Putamen (tissue), 1 donor: ENCODE data around the gene SORCS1.
A peak's percentile ranks its signal among the peaks of the same experiment; 100 is the strongest.

Experiments
- DNase-seq: peaks from one replicate; pipeline ENCODE4 v3.0.0-alpha.2; 2016; ENCODE audit warnings: low spot score

The SORCS1 gene

DNA sequence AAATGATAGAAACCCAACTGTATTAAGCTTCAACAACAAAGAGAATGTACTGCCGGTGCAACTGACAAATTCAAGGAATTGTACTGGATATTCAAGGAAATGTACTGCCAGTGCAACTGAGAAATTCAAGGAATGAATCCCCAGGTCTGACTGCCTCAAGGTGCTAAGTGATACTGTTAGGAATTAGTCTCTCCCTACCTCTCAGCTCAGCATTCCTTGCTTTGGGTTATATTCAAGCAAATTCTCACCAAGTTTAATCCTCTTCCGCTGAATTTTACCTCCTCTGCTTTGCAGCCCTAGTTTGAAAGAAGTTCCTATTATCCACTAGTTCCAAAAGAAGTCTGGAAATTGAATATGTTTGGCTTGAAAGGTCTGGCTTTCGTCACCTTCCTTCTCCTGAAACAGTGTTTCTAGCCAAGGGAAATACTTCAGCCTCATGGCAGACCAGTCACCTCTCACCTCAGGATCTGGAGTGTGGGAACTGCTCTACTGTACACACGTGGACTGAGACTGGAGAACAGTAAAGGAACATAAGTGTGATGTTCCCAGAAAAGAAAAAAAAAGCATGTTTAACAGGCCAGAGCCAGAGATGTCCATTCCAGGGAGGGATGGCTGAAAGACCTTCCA lies 60.4 kb downstream of the SORCS1 start:
- DNase-seq = no peak

DNA sequence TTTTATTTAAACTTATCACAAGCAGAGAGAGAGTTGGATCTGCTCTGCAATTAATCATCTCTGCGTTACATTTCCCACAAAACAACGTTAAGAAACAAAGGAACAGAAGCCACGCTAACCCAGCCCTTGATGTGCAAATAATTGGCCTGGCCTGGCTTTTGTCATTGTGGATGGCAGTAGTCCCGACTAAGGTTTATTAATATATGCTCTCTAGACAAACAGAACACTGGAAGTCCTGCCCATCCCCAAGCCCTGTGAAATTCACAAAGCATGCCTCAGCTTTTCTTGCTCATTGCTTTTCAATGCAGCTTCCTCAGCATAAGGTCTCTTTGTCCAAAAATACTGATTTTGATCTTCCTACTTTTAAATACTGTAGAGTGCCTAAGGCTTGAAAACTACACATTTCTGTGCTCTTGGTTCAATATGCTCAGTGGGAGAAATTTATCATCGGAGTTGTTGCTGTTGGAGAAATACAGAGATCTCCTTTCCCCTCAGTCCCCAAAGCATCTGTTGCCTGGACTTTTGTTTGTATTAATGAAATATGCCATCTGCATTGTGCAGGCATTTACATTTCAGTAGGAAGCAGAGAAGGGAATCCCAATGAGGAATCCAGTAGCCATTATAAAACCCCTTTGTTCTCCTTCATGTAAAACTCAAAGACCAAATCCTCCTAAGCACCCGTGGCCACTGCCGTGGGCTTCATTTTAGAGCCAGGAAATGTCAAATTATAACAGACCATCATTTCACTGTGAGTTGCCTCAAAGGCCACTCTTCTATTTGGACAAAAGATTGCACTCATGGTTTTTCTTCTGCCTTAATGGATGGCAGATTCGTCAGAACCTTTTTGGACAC lies 61.1 kb downstream of the SORCS1 start:
- DNase-seq = no peak

DNA sequence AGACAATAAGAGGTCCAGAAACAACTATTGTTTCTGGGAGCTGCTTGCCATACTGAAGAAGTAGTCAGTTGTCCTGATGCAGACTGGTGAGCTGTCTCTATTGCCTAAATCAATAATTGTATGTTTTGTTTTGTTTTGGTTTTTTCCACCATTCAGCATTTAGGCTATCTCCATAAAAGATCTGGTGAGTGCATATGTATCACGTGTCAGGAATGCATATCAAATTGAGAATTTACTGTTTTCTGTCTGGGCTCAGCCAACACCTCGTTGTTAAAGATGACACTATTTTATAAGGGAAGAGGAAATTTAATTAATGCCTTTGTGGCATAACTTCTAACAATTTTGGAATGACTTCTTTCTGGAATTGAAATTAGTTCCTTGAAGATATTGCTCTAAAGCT lies 66.2 kb downstream of the SORCS1 start:
- no peak for DNase-seq

DNA sequence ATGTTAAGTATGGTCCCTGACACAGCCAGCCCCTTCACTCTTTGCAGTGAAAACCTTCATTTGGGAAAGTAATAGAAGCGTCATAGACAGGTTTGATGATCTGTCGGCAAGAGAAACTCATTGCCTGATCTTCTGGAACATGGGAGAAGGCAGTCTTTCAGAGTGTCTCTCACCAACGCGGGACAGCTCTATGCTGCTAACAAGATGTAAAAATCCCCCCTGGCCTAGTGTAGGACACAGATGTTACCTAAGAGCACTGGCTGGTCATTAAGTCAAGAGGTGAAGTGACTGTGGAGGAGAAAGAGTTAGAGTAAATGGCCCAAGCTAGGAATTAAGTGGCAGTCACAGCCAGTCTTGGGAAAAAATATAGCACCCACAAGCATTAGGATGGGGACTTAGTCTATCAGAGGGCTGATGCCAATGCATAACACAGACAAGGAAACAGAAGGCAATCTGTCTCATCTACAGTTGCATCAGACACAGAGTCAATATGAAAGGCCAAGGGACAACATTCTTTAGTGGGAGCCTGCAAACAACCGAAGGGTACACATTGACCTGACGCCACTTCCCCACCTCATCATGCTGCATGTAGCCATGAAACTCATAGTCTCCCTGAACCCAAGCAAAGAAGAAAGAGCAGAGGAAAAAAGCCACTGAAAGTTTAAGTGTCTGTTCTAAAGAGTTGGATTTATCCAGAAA lies 69.5 kb downstream of the SORCS1 start:
- DNase-seq = no peak

DNA sequence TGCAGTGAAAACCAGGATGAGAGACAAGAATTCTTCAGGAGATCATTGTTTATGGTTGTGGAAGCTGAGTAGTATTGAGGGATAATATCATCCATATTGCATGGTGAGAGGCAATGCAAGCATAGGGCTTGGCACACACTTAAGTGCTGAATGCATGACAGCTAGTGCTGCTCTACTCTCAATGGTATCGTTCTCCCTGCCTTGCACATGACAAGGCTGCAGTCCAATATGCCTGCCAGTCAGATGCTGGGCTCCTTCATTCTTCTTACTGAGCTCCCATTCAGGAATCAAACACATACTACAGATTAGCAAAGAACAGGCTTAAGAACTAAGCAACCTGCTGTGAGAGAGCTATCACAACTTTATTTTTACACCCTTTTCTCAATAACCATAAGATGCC lies 72.2 kb downstream of the SORCS1 start:
- no peak for DNase-seq

DNA sequence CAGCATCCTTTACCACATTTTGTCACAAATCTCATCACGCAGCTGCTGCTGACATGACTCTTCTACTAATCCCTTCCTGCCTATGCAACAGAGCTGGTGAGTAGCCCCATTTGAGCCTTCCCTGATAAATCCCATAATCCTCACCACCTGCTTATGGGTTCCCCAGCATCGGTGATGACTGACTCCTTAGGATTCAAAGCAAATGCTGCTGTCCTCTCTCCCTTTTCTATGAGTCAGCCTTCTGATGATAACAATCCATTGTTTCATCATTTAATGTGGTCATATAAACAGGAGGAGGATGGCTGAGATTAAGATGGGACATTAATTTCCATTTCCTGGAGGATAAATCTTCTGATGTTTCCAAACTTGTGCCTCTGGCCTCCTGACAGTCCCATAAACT lies 73.4 kb downstream of the SORCS1 start:
- DNase-seq = no peak

DNA sequence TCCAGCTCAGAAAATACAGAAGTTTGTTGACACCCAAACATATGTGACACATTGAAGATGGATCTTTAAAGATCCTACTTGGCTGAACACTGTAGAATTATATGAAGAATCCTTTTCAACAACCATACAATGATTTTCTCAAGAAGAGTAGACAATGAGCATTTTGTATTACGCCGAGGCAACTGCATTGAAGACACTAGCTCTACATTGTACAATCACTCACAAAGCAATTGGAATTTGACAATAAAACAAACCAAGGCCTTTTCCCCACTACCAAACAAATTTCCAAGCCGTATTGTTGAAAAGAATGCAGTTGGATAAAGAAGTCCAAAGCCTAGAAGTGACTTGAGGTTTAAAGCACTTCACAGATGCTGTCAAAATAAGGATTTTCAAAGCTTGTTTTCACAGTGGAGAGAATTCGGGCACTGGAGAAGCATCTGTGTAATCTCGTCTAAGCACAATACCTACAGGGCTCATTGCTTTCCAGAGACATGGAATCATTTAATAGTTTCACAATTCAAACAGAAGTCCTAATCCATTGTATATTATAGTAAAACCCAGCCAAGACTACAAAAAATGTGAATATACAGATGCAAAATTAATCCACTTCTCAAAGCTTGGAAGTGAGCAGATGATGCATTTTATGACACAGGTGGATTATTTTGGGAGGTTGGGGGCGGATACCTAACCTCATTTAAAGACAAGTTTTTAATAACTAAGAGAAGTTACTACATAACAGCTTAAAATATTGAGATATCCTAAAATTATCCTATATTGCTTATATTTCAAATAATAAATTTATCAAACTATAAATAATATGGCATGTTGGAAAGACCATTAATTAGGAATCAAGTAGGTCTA lies 78.6 kb downstream of the SORCS1 start:
- DNase-seq = peak; percentile 41

DNA sequence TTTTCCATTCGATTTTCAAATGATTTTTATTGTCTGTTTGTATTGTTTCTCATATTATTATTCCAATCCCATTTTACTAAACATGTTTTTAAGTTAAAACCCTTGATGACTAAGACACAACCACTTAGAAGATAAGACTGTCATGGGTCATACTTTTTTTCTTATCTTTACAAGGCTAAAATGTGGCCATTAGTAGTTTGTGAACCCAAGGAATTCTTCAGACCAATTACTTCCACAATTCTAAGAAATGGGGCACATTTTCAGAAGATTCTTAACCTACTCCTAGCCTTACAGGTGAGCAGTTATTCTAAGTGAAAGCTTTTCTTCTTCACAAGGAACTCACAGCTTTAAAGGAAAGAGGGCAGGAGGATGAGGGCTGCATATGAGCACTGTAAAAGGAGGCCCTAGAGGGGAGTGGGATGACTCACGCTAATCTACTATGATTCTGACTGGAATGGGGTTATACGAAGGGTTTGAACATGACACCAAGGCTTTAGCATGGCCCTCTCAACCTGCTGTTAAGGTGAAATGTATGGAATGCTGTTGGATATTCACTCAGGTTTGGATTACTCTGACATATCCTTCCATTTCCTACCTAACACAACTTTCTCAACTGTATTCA lies 81.0 kb downstream of the SORCS1 start:
- no peak for DNase-seq

DNA sequence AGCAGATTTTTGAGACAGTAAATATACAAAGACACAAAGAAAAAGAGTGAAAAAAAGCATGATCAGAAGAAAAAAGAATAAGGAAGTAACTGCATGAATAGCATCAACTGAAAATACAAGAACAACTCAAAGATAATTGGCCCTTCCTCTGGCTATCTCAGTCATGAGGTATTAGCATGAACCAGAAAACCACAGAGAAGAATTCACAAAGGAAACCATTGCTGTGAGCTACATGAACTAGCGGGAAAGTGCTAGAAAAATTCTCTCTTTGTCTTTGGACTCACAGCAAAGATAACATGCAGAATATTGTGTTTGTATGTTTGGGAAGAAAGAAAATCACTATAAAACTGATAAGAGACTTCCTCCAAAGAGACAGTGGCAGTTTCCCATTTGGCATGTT lies 82.9 kb downstream of the SORCS1 start:
- no peak for DNase-seq

DNA sequence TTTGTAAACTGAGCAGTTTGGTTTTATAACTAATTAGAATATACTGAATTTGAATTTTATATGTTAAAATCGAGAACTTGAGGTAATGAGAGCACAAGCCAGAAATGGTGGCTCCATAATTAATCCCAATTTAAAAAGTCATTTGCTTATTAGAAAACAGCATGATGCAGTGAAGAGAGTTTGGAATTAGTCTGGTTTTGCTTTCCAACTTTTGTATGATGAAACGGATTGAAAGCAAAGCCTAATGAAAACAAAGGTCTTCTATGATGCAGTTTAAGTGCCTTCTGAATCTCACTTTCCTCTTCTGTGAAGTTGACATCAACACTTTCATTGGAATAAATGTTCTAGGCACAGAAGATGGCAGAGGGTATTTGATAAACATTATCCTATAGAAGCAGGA lies 89.4 kb downstream of the SORCS1 start:
- no peak for DNase-seq

DNA sequence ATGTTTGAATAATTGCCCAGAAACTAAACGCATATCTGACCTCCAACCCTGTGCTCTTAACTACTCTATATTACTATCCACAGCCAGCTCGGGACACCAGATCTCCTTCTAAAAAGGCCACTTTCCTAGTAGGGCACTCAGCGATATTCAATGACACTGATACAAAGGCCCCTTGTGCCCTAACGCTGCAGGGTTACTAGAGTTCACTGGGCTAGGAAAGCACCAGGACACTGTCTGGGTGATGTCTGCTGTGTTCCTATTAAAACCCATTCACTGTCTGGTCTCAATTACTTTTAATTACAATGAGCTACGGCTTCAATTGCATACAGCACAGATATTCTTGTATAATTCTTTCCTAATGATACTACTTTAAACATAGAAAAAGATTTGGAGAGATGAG lies 91.7 kb downstream of the SORCS1 start:
- DNase-seq = no peak

DNA sequence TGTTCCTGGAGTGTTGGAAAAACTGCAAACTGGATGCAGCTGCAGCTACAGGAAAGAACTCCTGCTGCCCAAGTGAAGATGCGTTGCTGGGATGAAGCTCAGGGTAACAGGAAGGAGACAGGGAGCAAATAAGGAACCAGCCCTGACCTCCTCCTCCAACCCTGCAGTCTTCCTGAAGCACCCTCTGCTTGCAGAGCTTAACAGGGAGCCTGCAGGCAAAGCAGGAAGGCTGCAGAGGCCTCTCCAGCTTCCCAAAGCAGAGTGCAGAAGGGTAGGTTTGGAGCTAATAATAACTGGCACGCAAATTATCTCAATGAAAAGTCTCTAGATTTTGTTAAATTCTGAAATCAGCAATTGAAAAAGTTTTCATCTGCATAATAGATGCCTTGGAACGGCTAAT lies 92.5 kb downstream of the SORCS1 start:
- DNase-seq = peak; percentile 63

DNA sequence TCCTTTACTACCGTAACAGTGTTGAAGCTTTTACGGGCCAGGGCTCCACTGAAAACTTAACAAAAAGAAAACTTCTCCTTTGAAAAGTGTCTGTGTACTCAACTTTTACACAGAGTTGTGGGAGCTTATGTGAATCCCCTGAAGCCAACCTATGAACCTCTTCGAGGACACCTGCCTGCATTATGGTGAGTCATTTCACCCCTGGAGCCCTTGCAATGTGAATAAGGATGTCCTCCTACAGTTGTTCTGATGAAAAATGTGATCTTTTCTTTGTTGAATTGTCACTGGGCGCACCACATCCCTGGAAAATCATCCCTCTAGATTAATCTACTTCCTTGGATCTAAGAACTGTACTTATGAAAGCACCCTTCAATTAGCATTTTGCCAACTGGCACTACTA lies 93.2 kb downstream of the SORCS1 start:
- peak; percentile 33 for DNase-seq

DNA sequence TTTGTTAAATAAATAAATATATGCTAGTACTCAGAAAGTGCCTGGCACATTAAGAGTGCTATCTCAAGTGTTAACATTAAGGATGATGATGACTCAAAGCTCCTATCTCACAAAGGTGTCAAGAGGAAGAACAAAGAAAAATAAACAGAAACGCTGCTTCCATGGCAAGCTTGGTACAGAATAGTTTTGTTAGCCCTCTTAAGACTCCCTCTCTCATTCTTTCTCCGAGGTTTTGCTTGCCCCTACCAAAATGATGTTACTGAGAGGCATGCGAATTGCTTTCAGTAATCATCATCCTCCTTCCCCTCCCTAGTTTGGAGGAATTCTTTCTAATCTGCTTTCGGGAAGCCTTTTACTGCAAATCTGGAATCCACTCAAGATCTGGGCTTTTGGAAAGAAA lies 96.7 kb downstream of the SORCS1 start:
- DNase-seq = no peak

DNA sequence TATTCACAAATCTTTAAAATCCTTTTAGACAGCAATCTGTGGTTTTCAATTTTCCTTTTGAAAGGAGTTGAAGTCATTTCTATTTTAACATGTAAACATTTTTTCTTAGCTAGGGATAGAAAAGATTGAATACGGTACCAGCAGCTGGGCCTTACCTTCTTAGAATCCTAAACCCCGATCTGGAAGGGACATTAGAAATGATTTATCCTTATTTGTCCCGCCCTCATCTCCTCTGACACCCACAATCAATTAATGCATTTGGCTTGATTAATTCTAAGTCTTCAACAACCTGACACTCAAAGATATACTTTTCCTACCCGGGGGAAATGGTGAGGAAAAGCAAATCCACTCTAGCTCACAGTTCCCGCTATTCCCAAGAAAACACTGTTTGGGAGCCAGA lies 100.4 kb downstream of the SORCS1 start:
- DNase-seq = no peak

DNA sequence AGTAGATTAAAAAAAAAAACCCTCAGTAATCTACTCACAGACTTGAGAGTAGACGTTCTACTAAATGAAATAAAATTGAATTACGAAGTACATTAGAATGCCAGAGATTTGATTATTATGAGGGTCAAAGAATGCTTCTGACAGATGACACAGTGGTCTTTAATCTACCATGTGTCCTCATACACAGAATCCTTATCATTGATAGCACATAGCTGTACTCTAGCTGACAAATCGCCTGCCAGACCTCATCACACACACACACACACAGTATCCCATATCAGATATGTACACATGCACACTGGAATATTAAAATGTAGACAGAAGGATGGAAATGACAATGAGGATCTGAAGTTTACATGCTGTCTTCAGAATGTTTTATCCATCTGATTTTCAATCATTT lies 104.6 kb downstream of the SORCS1 start:
- DNase-seq = no peak

DNA sequence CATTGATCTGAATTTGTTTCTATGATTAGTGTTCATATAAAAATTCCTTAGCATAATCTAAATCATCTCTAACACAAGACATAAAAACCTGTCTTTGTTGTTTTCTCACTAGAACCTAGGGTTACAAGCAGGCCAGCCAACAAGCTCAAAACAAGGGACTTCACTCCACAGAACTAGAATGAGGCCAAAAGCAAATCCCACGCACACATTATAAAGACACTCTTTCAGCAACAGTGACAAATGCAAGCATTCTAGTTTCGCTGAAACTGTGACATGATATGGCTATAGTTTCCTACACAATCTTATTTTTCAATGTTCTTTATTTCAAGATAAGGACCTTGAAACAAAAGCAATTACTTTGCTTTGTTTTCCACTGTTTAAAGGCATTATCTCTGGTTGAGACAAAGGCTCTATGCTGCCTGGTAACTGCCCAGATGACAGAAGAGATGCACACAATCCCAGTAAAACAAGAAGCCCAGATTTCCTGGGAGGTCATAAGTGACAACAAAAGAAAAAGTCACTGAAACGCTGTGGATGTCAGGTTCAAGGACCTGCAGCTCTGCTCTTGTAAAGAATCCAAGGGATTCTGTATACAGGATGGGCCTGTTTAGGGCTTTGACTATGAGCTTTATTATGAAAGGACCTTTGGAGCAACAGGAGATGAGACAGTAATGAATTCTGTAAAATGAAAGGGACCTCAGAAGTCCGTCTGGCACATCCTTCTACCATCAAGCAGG lies 105.3 kb downstream of the SORCS1 start:
- DNase-seq = no peak

DNA sequence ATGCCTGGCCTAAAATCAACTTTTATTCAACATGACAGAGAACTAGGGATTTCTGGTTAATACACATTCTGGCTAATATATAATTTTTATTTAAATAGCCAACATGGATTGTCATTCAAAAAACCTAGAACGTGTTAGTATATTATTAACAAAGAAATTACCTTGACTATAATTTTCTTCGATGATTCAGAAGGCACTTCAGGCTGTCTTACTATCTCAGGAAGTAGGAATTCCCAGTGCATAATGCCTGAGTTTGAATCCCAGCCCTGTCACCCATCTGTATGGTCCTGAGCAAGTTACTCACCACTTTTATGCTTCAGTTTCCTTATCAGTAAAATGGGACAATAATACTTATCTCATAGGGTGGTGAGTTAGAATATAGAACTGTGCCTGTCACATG lies 106.2 kb downstream of the SORCS1 start:
- no peak for DNase-seq

DNA sequence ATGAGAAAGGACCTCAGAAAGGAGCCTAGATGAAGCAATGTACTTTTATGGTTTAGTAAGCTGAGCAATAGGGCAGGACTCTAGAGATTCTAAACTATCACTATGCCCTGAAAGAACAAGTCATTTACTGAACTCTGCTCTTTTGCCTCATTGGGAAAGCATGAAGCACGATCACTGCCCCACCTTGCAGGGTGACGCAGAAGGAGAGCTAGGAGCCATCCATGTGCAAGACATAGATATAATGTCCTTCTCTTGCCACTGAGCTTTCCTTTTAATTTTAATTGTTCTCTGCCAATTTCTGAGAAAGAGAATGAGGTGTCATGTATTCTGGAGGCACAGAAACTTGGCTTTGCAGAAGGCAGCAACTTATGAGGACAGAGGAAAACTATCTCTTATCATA lies 108.3 kb downstream of the SORCS1 start:
- DNase-seq = no peak

DNA sequence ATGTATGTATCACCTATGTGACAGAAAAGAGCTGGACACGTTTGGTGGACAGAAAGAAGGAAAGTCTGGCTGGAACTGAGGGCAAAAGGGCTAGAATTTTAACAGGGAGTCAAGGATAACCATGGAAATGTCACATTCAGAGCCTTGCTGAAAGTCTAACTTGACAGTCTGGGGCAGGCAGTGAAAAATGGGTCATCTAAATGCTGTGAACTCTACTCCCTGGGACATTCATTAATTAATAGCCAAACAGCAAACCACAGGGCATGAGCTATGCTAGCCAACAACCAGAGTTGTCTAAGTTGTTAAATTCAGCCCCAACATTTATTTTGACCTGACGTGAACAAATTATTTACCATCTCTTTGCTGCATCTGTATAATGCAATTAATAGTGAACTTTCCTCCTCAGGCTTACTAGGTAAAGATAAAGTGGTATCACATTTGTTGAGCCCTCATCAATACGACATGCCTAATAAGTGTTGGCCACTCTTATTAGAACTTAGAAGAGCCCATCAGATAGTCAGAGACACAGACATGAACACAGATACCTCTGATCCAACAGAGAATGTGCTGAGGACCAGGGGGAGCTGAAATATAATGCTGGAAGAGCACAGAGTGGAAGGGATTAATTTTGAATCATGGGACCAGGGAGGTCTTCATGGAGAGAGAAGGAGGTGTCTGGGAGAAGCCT lies 109.9 kb downstream of the SORCS1 start:
- DNase-seq = no peak
